K562 (cell line): ENCODE data around the gene TAS2R39.

Experiments used
- ARHGAP35 ChIP-seq: fragments of 450-650 bp; IDR thresholded peaks from 2 replicates; pipeline ENCODE4 v1.6.1; 2018; ENCODE audit not compliant: partially characterized antibody
- CREM ChIP-seq: IDR thresholded peaks from 2 replicates; pipeline ENCODE4 v1.6.1; 2014; ENCODE audit warnings: antibody characterized with exemption, low read depth
- CTCF ChIP-seq, 3 experiments: IDR thresholded peaks in 2 of 3; conservative IDR thresholded peaks in 1 of 3; 2 replicates each; pipeline ENCODE4 v1.5.1; 2011 to 2012; ENCODE audit warnings: low read length in 3 of 3, mild to moderate bottlenecking in 3 of 3, control low read depth in 2 of 3, improper control_type of control experiment in 1 of 3, inconsistent platforms in 1 of 3, low read depth in 1 of 3, mixed read lengths in 1 of 3, moderate library complexity in 1 of 3; ENCODE audit not compliant: insufficient read depth in 2 of 3
- FOXK2 ChIP-seq, 2 experiments: fragments of 450-650 bp; IDR thresholded peaks in 1 of 2; conservative IDR thresholded peaks in 1 of 2; 2 replicates each; pipeline ENCODE4 v1.6.1; 2016; ENCODE audit warnings: low read depth in 2 of 2, mild to moderate bottlenecking in 1 of 2
- FOXM1 ChIP-seq, 2 experiments: fragments of 450-650 bp in 1 of 2; sonication (generic) in 1 of 2; formaldehyde crosslinking in 1 of 2; IDR thresholded peaks; 2 replicates each; pipeline versions ENCODE4 v1.6.1 to v1.9.0; 2017 to 2022; ENCODE audit warnings: low read depth in 2 of 2, mild to moderate bottlenecking in 2 of 2, missing genetic modification reagents in 1 of 2, moderate library complexity in 1 of 2
- HDAC1 ChIP-seq, 2 experiments: fragments of 450-650 bp; IDR thresholded peaks; 2 replicates each; pipeline ENCODE4 v1.6.1; 2016 to 2017; ENCODE audit warnings: inconsistent platforms in 1 of 2, mild to moderate bottlenecking in 1 of 2, moderate library complexity in 1 of 2
- RAD21 ChIP-seq, 2 experiments: fragments of 250-450 bp in 1 of 2; fragments of 450-650 bp in 1 of 2; sonication (Bioruptor Pico) in 1 of 2; formaldehyde crosslinking in 1 of 2; IDR thresholded peaks in 1 of 2; conservative IDR thresholded peaks in 1 of 2; 2 replicates each; pipeline versions ENCODE4 v1.4.0 to v1.8.0; 2020 to 2022; ENCODE audit warnings: mild to moderate bottlenecking in 2 of 2, moderate library complexity in 1 of 2
- RCOR1 ChIP-seq, 2 experiments: IDR thresholded peaks; 2 replicates each; pipeline ENCODE4 v1.6.1; 2012; ENCODE audit warnings: low read depth in 2 of 2, low read length in 2 of 2, borderline replicate concordance in 1 of 2, improper control_type of control experiment in 1 of 2
- SP1 ChIP-seq: sonication (generic); formaldehyde crosslinking; IDR thresholded peaks from 2 replicates; pipeline ENCODE4 v1.8.1; 2022; ENCODE audit warnings: mild to moderate bottlenecking, missing genetic modification reagents
- STAT5B ChIP-seq: fragments of 250-450 bp; sonication (Bioruptor Pico); IDR thresholded peaks from 2 replicates; pipeline ENCODE4 v1.8.0; 2021; ENCODE audit warnings: mild to moderate bottlenecking, inconsistent platforms
- TBP ChIP-seq: optimal IDR thresholded peaks from 2 replicates; pipeline ENCODE3; 2011; ENCODE audit warnings: low read depth, low read length, improper control_type of control experiment
- ZBTB8A ChIP-seq: fragments of 450-650 bp; IDR thresholded peaks from 2 replicates; pipeline ENCODE4 v1.6.1; 2018; ENCODE audit warnings: mild to moderate bottlenecking, moderate library complexity; ENCODE audit not compliant: partially characterized antibody
- TF ChIP-seq, protein P1 (sequence below), 2 experiments: fragments of 450-650 bp in 1 of 2; IDR thresholded peaks; 2 replicates each; pipeline ENCODE4 v1.6.1; 2011 to 2017; ENCODE audit warnings: low read depth in 2 of 2, antibody characterized with exemption in 1 of 2, borderline replicate concordance in 1 of 2, low read length in 1 of 2, mild to moderate bottlenecking in 1 of 2, mixed read lengths in 1 of 2; ENCODE audit not compliant: control insufficient read depth in 1 of 2
- TF ChIP-seq, protein P2 (sequence below): IDR thresholded peaks from 3 replicates; pipeline ENCODE4 v1.6.1; 2011; ENCODE audit warnings: borderline replicate concordance, mild to moderate bottlenecking; ENCODE audit not compliant: insufficient read length, insufficient read depth

DNA sequence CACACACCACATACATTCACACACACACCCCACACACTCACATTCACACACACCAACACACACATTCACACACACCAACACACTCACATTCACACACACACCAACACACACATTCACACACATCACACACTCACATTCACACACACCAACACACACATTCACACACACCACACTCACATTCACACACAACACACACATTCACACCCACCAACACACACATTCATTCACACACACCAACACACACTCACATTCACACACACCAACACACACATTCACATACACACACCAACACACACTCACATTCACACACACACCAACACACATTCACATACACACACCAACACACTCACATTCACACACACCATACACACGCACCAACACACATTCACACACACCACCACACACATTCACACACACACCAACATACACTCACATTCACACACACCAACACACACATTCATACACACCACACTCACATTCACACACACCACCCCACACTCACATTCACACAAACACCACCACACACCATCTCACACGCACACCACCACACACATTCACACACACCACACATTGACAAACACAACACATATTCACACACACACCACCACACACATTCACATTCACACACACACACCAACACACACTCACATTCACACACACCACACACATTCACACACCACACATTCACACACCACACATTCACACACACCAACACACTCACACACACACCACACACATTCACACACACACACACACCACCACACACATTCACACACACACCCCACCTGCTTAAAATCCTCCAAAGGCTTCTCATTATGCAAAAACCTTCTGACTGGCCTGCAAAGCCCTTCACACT lies 47.6 kb downstream of the TAS2R39 start:
- TF ChIP-seq CREM (no peak), ZBTB8A (no peak), CTCF (IDR thresholded peaks at IDR 0.05 in 2 of 3, conservative IDR thresholded peaks at IDR 0.05 in 1 of 3; ENCODE audit: insufficient read depth in 2 of 3, low read depth in 1 of 3, low read length in 3 of 3) (no peak), HDAC1 (IDR thresholded peaks at IDR 0.05) (no peak), STAT5B (CRISPR knock-in tag) (no peak), ARHGAP35 (no peak), FOXK2 (conservative IDR thresholded peaks at IDR 0.05 in 1 of 2, IDR thresholded peaks at IDR 0.05 in 1 of 2; ENCODE audit: low read depth in 2 of 2) (no peak), FOXM1 (IDR thresholded peaks at IDR 0.05; ENCODE audit: low read depth) (no peak), FOXM1 (CRISPR knock-in tag; IDR thresholded peaks at IDR 0.05; ENCODE audit: low read depth) (no peak), TBP (no peak), RAD21 (CRISPR knock-in tag; conservative IDR thresholded peaks at IDR 0.05 in 1 of 2, IDR thresholded peaks at IDR 0.05 in 1 of 2) (no peak), RCOR1 (IDR thresholded peaks at IDR 0.05; ENCODE audit: borderline replicate concordance in 1 of 2, low read depth in 2 of 2, low read length in 2 of 2) (no peak), SP1 (no peak)
- TF ChIP-seq, protein P1, sequence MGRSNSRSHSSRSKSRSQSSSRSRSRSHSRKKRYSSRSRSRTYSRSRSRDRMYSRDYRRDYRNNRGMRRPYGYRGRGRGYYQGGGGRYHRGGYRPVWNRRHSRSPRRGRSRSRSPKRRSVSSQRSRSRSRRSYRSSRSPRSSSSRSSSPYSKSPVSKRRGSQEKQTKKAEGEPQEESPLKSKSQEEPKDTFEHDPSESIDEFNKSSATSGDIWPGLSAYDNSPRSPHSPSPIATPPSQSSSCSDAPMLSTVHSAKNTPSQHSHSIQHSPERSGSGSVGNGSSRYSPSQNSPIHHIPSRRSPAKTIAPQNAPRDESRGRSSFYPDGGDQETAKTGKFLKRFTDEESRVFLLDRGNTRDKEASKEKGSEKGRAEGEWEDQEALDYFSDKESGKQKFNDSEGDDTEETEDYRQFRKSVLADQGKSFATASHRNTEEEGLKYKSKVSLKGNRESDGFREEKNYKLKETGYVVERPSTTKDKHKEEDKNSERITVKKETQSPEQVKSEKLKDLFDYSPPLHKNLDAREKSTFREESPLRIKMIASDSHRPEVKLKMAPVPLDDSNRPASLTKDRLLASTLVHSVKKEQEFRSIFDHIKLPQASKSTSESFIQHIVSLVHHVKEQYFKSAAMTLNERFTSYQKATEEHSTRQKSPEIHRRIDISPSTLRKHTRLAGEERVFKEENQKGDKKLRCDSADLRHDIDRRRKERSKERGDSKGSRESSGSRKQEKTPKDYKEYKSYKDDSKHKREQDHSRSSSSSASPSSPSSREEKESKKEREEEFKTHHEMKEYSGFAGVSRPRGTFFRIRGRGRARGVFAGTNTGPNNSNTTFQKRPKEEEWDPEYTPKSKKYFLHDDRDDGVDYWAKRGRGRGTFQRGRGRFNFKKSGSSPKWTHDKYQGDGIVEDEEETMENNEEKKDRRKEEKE (IDR thresholded peaks at IDR 0.05; ENCODE audit: borderline replicate concordance in 1 of 2, control insufficient read depth in 1 of 2, low read depth in 2 of 2, low read length in 1 of 2) = no peak
- TF ChIP-seq, protein P2, sequence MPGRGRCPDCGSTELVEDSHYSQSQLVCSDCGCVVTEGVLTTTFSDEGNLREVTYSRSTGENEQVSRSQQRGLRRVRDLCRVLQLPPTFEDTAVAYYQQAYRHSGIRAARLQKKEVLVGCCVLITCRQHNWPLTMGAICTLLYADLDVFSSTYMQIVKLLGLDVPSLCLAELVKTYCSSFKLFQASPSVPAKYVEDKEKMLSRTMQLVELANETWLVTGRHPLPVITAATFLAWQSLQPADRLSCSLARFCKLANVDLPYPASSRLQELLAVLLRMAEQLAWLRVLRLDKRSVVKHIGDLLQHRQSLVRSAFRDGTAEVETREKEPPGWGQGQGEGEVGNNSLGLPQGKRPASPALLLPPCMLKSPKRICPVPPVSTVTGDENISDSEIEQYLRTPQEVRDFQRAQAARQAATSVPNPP = no peak
